ENCODE measurements around the gene DACT3. TPM values are rescaled to one million over a fixed set of nuclear protein-coding genes. Genes with fewer than 3 reads are reported as not detected.

DACT3 gene
- total RNA-seq, 1 donor from 2014 or later: 104 TPM

- intact Hi-C loops (cut with DNase I): no loop called here
- TF ChIP-seq CTCF (IDR thresholded peaks at IDR 0.05): no peak
- Histone ChIP-seq H3K4me3 (peak overlapping the region; percentile 39 to 65), H3K9me3 (no peaks in the 10 kb centered on the region), H3K36me3 (no peaks in the 10 kb centered on the region), H3K4me1 (peaks cover 17 to 21% of the 10 kb centered on the region in 2 donors), H3K27me3 (no peaks in the 10 kb centered on the region), H3K27ac (peak overlapping the region in 1 of 2 donors; percentile 12)
- DNase-seq (ENCODE audit: low spot score in 2 of 2): no peak
Observed at GRCh38 chr19:46634656-46635218, 26.2 kb downstream of the DACT3 start.

DNA sequence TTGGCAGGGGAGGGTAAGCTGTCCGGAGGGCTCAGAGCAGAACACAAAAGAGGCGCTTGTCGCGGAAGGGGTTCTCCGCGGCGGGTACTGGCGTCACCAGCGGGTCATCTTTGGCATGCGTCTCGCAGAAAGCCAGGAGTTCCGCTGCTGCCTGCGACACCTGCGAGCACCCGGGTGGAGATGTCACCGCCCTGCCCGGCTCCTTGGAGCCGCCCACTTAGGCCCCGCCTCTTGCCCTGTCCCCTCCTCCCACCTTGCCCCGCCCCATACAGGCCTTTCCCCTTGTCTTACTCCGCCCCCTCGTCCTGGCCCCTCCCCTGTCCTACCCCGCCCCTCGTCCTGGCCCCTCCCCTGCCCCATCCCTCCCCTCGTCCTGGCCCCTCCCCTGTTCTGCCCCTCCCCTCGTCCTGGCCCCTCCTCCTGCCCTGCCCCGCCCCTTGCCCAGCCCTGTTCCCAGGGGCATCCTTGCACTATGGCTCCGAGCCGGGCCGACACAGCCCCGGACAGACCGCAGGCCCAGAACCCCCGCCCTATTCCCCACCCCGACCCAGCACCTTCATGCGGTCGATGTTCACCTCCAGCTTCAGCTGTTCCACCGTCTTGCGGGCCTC is 26.8 kb downstream of the DACT3 start:
- DNase-seq (ENCODE audit: low spot score in 2 of 2): peak; percentile 49 to 91
- Histone ChIP-seq H3K27me3 (no peaks in the 10 kb centered on the region), H3K9me3 (no peaks in the 10 kb centered on the region), H3K4me1 (peaks cover 13 to 21% of the 10 kb centered on the region in 2 donors), H3K4me3 (peak overlapping the region; percentile 39 to 65), H3K27ac (peak overlapping the region; percentile 19 to 63), H3K36me3 (no peaks in the 10 kb centered on the region)
- no peak for TF ChIP-seq CTCF (IDR thresholded peaks at IDR 0.05)
- intact Hi-C loops (cut with DNase I): no loop called here

DNA sequence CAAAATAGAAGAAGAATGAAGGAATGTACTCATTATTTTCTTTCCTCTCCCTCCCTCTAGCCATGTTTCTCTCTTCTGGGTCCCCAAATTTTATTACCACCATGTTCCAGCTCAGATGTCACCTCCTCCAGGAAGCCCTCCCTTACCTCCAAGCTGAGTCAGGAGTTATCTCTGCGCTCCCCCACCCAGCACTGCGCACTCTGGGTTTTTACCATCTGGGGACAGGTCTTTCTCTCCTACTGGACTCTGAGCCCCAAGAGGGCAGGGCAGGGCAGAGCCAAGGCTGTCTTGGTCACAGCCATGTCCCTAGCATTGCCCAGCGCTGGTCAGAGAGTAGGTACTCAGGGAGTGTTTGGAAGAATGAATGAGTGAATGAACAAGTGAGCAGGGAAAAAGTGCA is 27.9 kb downstream of the DACT3 start:
- no peaks in the 10 kb centered on the region for H3K9me3 ChIP-seq
- no peaks in the 10 kb centered on the region for H3K27me3 ChIP-seq
- H3K4me3 ChIP-seq: no peak overlapping the region
- peak overlapping the region; percentile 19 to 63 for H3K27ac ChIP-seq
- no peak for DNase-seq (ENCODE audit: low spot score in 2 of 2)
- no peaks in the 10 kb centered on the region for H3K36me3 ChIP-seq
- intact Hi-C loops (cut with DNase I): no loop called here
- H3K4me1 ChIP-seq: peaks cover 13 to 22% of the 10 kb centered on the region in 2 donors
- TF ChIP-seq CTCF (IDR thresholded peaks at IDR 0.05): no peak

- Histone ChIP-seq H3K9me3 (no peaks in the 10 kb centered on the region), H3K27ac (peak overlapping the region; percentile 54 to 81), H3K36me3 (no peaks in the 10 kb centered on the region), H3K27me3 (no peaks in the 10 kb centered on the region), H3K4me3 (no peak overlapping the region), H3K4me1 (peaks cover 13 to 31% of the 10 kb centered on the region in 2 donors)
- intact Hi-C loops (cut with DNase I): no loop called here
- no peak for DNase-seq (ENCODE audit: low spot score in 2 of 2)
- TF ChIP-seq CTCF (IDR thresholded peaks at IDR 0.05): no peak
Observed at GRCh38 chr19:46631481-46631880, 29.5 kb downstream of the DACT3 start.

DNA sequence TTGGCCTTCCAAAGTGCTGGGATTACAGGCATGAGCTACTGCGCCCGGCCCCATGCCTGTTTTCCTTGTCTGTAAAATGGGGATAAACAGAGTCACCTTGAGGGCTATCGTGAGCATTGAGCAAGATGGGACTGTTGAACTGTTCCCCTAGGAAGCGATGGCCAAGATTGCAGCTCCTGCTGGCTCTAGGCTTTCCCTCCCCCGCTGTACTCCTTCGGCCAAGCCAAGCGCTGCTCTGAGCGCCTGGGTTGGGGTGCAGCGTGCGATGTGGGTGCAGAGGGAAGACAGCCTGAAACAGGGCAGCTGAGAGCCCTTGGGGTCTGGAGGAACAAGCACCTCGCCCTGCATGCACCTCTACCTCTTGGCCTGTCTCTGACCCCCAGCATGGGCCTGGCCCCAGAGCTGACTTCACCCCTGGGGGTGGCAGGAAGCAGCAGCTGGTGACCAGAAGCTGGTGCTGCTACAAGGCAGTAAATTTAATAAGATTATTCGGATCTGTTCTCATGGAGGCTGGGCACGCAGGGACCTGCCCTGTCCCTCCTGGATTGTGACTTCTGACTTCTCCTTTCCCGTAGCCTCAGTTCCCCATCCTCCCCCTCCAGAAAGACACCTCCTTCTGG is 30.3 kb downstream of the DACT3 start:
- Histone ChIP-seq H3K27me3 (no peaks in the 10 kb centered on the region), H3K27ac (peak overlapping the region; percentile 54 to 81)
- TF ChIP-seq CTCF (IDR thresholded peaks at IDR 0.05): no peak

More for the DNA sequence above, 30.3 kb downstream of the DACT3 start:
- no peak overlapping the region for H3K4me3 ChIP-seq
- H3K9me3 ChIP-seq: no peaks in the 10 kb centered on the region
- peaks cover 21 to 38% of the 10 kb centered on the region in 2 donors for H3K4me1 ChIP-seq
- no peaks in the 10 kb centered on the region for H3K36me3 ChIP-seq
- intact Hi-C loops (cut with DNase I): no loop called here
- no peak for DNase-seq (ENCODE audit: low spot score in 2 of 2)

Data from ascending aorta (tissue), 2 donors.